Mesothelial cell of epicardium (in vitro differentiated cells): Measurements from ENCODE around the gene NR2C1. TPM values are rescaled to one million over a fixed set of nuclear protein-coding genes. Genes with fewer than 3 reads are reported as not detected.

Experiments used
- DNase-seq, 2 experiments: peaks; one replicate each; pipeline ENCODE4 v3.0.0; 2021; ENCODE audit warnings: low spot score in 2 of 2; ENCODE audit not compliant: unreplicated experiment in 2 of 2
- H3K27ac Mint-ChIP-seq: 2 replicates; pipeline ENCODE4 v1.8.0; 2021; ENCODE audit warnings: mixed read lengths
- H3K27me3 Mint-ChIP-seq: 2 replicates; pipeline ENCODE4 v1.8.0; 2021; ENCODE audit warnings: low read depth, mixed read lengths
- H3K36me3 Mint-ChIP-seq: 2 replicates; pipeline ENCODE4 v1.8.0; 2021; ENCODE audit warnings: mixed read lengths
- H3K4me1 Mint-ChIP-seq: 2 replicates; pipeline ENCODE4 v1.8.0; 2021; ENCODE audit warnings: mixed read lengths
- H3K4me3 Mint-ChIP-seq: 2 replicates; pipeline ENCODE4 v1.8.0; 2021; ENCODE audit warnings: mild to moderate bottlenecking, moderate library complexity, mixed read lengths
- H3K9me3 Mint-ChIP-seq: 2 replicates; pipeline ENCODE4 v1.8.0; 2021; ENCODE audit warnings: mixed read lengths
- total RNA-seq: library from RNA; stranded (reverse); gene quantifications from 3 replicates; pipeline ENCODE4 v1.2.1, GENCODE V29; 2021
- TF ChIP-seq, protein P1 (sequence below): fragments of 200-600 bp; sonication (generic); IDR thresholded peaks from one replicate; pipeline ENCODE4 v1.5.0; 2021; ENCODE audit warnings: antibody characterized with exemption; ENCODE audit not compliant: unreplicated experiment

The NR2C1 gene
- 51.9 to 53.9 TPM (median 52.4 TPM) in 3 replicates for total RNA-seq

DNA sequence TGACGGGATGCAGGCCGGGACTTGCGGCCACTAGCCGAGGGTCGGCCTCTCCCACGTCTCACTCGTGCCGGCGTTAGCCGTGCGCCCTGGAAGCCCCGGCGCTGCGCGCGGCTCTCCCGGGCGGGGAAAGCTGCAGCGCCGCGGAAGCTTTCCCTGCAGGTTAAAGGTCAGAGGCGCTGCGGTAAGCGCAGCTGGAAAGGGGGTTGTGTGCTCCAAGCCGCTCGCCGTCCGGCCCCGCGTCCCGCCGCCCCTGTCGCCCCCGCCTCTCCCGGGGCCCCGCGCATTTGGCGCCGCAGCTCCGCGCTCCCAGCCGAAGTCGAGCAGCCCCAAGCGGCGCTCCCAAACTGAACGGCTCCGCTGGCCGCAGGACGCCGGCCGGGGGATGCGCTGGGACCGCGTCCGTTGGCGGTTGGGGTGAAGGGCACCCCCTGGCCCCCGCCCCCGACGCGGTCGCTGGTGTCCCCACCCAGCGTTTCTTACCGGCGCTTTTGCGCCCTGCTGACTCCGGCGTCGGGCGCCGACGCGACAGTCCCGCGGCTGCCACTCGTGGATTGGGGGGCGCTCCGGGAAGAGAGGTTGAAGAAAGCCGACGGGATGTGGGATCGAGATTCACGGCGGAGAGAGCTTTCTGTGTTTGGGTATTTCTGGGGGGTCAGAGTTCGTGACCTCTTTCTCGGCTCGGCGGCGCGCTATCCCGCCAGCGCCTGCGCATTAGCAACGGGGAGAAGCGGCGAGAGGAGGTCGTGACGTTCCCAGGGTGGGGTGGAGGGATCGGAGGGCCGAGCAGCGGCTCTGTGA is at the start of gene NR2C1:
NR2C1 (minus strand) TSS at position 719 of the 798 bp plus-strand sequence. CDS start 6,234 bp downstream, outside the sequence.
- H3K4me1 Mint-ChIP-seq: peaks cover 4% of the 10 kb centered on the region
- no peaks in the 10 kb centered on the region for H3K9me3 Mint-ChIP-seq
- DNase-seq: peak; percentile 78 to 87
- peak within 1 kb of the TSS; percentile 98 for H3K4me3 Mint-ChIP-seq
- H3K36me3 Mint-ChIP-seq: no peaks in the 10 kb centered on the region
- peak within 1 kb of the TSS; percentile 94 for H3K27ac Mint-ChIP-seq
- no peaks in the 10 kb centered on the region for H3K27me3 Mint-ChIP-seq
- TF ChIP-seq, protein P1, sequence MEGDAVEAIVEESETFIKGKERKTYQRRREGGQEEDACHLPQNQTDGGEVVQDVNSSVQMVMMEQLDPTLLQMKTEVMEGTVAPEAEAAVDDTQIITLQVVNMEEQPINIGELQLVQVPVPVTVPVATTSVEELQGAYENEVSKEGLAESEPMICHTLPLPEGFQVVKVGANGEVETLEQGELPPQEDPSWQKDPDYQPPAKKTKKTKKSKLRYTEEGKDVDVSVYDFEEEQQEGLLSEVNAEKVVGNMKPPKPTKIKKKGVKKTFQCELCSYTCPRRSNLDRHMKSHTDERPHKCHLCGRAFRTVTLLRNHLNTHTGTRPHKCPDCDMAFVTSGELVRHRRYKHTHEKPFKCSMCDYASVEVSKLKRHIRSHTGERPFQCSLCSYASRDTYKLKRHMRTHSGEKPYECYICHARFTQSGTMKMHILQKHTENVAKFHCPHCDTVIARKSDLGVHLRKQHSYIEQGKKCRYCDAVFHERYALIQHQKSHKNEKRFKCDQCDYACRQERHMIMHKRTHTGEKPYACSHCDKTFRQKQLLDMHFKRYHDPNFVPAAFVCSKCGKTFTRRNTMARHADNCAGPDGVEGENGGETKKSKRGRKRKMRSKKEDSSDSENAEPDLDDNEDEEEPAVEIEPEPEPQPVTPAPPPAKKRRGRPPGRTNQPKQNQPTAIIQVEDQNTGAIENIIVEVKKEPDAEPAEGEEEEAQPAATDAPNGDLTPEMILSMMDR: no peak

DNA sequence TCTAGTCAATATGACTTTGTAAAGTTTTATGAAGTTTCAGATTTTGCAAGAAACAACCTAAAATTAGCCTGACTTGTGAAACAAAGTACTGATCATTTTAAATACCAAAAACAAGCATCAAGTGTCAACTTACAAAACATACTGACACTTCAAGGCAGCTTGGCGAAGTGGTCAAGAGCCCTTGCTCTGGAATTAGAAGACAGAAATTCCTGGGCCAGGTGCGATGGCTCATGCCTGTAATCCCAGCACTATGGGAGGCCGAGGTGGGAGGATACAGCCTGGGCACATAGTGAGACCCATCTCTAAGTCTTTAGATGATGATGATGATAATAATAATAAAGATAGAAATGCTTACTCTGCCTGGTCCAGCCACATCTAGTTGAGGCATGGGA is 45.4 kb upstream of the NR2C1 start:
- peaks cover 18% of the 10 kb centered on the region for H3K4me1 Mint-ChIP-seq
- TF ChIP-seq, protein P1: no peak
- H3K27ac Mint-ChIP-seq: no peak overlapping the region
- no peaks in the 10 kb centered on the region for H3K27me3 Mint-ChIP-seq
- H3K36me3 Mint-ChIP-seq: peaks cover 2% of the 10 kb centered on the region
- no peaks in the 10 kb centered on the region for H3K9me3 Mint-ChIP-seq
- no peak overlapping the region for H3K4me3 Mint-ChIP-seq
- DNase-seq: no peak

DNA sequence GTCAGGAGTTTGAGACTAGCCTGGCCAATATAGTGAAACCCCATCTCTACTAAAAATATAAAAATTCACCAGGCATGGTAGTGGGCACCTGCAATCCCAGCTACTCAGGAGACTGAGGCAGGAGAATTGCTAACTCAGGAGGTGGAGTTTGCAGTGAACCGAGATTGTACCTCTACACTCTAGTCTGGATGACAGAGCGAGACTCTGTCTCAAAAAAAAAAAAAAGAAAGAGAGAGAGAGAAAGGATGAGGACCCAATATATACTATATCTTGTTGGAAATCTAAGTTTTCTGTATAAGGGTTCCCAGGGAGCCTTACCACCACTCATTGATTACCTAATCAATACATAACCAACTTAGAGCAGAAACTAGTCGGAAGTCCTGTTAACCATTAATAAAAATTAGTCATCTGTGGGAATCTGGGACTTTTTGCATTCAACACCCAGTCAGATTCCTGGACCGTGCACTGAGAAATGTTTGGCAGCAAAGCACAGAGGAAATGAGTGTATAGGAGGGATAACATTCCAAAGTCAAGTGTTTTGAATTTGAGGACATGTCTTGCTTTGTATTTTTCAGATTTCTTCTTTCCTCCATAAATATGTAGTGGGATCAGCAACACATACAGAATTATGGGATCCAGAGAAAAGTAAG is 44.8 kb upstream of the NR2C1 start:
- Mint-ChIP-seq H3K36me3 (peaks cover 1% of the 10 kb centered on the region), H3K27ac (peak overlapping the region; percentile 69), H3K4me3 (no peak overlapping the region), H3K4me1 (peaks cover 18% of the 10 kb centered on the region), H3K27me3 (no peaks in the 10 kb centered on the region), H3K9me3 (no peaks in the 10 kb centered on the region)
- DNase-seq: no peak
- TF ChIP-seq, protein P1: no peak

DNA sequence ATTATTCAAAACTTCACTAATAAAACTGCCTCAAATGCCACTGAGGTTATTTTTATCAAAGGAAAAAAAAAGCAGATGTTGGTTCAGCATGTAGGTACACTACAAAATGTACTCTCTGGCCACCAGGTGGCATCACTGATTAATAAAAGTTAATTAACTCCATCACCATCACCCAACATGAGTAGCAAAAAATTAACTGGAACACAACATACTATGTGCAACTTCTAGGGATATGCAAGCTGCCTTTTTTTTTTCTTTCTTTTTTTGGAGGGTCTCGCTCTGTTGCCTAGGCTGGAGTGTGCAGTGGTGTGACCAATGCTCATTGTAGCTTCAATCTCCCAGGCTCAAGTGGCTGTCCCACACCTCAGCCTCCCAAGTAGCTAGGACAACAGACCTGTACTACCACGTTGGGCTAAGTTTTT is 43.8 kb upstream of the NR2C1 start:
- Mint-ChIP-seq H3K27me3 (no peaks in the 10 kb centered on the region), H3K9me3 (no peaks in the 10 kb centered on the region), H3K27ac (no peak overlapping the region), H3K36me3 (peaks cover 7% of the 10 kb centered on the region), H3K4me1 (peaks cover 18% of the 10 kb centered on the region), H3K4me3 (no peak overlapping the region)
- TF ChIP-seq, protein P1: peak; percentile 89
- DNase-seq: peak; percentile 25 to 54

DNA sequence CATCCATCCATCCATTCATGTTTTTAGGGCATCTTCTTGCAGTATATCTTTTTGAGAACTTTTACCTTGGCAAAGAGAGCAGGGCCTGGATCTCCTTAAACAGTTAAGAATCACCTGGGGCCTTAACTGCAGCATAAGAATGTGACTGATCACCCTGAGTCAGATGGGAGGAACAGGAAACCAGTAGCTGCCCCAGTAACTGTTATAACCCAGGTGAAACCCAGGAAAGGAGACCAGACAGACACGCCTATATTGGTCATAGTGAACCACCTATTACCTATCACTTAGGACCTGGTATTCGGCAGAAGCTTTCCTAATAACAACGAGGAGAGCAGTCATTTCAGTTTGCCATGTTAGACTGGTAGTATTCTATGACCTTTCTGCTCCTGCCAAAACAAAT is 43.4 kb upstream of the NR2C1 start:
- TF ChIP-seq, protein P1: no peak
- Mint-ChIP-seq H3K9me3 (no peaks in the 10 kb centered on the region), H3K27ac (peak overlapping the region; percentile 70), H3K4me3 (no peak overlapping the region), H3K4me1 (peaks cover 18% of the 10 kb centered on the region), H3K27me3 (no peaks in the 10 kb centered on the region), H3K36me3 (peaks cover 7% of the 10 kb centered on the region)
- DNase-seq: no peak
